ENCODE data around the gene ELK3.
A peak's percentile ranks its signal among the peaks of the same experiment; 100 is the strongest.

ELK3 gene

DNA sequence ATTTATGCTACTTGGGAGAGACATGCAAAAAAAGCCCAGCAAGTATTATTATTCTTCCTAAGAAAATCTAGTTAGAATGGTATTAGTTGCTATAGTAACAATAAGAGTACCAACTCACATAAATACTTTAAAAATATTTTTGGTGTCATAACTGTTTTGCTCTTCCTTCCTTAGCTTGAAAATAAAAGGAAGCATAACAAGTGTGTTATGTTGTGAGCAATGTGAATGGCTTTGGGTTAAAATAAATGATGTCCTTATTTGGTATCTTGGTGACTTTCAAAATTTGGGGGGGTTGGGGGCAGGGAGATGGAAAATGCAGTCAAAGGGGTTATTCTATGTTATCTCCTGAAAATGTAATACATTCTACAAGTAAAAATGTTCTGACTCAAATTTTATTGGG, 91.0 kb downstream of the ELK3 start:
- no peak for DNase-seq (ENCODE audit: low spot score)
- Histone ChIP-seq H3K4me3 (no peak overlapping the region), H3K27ac (peak overlapping the region in 1 of 2 donors; percentile 15)
- TF ChIP-seq, protein P1, sequence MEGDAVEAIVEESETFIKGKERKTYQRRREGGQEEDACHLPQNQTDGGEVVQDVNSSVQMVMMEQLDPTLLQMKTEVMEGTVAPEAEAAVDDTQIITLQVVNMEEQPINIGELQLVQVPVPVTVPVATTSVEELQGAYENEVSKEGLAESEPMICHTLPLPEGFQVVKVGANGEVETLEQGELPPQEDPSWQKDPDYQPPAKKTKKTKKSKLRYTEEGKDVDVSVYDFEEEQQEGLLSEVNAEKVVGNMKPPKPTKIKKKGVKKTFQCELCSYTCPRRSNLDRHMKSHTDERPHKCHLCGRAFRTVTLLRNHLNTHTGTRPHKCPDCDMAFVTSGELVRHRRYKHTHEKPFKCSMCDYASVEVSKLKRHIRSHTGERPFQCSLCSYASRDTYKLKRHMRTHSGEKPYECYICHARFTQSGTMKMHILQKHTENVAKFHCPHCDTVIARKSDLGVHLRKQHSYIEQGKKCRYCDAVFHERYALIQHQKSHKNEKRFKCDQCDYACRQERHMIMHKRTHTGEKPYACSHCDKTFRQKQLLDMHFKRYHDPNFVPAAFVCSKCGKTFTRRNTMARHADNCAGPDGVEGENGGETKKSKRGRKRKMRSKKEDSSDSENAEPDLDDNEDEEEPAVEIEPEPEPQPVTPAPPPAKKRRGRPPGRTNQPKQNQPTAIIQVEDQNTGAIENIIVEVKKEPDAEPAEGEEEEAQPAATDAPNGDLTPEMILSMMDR (IDR thresholded peaks at IDR 0.05) = no peak

DNA sequence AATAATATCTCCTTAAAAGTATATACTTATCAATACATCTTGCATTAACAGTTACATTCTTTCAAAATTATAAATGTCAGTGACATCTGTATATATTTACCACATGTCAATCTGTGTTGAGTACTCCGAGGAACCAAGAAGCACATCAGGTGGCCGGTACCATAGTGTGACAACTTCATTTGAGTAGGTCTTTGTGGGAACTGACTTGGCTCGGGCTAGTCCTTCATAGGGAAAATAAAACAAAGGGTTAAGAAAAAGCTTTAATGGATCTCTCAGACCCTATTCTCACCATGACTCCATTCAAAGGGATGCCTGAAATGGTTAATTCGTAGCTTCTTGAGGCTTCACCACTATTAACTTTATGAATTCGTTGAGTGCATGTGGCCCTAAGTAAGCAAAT, 94.9 kb downstream of the ELK3 start:
- TF ChIP-seq, protein P1 (IDR thresholded peaks at IDR 0.05) = no peak
- Histone ChIP-seq H3K27ac (no peak overlapping the region), H3K4me3 (no peak overlapping the region)
- no peak for DNase-seq (ENCODE audit: low spot score)

DNA sequence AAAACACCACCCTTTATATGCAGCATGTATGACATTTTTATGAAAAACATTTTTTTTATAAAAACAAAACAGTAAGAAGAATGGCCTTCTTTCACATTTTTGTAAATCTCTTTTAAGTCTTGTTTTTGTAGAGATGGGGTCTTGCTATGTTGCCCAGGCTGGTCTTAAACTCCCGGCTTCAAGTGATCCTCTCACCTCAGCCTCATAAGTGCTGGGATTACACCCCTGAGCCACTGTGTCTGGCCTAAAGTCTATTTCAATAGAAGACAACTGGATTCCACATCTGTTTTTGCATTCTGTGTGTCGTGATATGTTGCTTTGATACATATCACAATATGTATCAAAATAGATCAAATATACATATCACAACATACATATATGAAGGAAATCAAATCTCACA, 98.9 kb downstream of the ELK3 start:
- no peak overlapping the region for H3K4me3 ChIP-seq
- H3K27ac ChIP-seq = no peak overlapping the region
- TF ChIP-seq, protein P1 (IDR thresholded peaks at IDR 0.05) = no peak
- no peak for DNase-seq (ENCODE audit: low spot score)

- DNase-seq (ENCODE audit: low spot score) = no peak
- H3K27ac ChIP-seq = no peak overlapping the region
Observed at GRCh38 chr12:96294831-96295230, 100.7 kb downstream of the ELK3 start.

DNA sequence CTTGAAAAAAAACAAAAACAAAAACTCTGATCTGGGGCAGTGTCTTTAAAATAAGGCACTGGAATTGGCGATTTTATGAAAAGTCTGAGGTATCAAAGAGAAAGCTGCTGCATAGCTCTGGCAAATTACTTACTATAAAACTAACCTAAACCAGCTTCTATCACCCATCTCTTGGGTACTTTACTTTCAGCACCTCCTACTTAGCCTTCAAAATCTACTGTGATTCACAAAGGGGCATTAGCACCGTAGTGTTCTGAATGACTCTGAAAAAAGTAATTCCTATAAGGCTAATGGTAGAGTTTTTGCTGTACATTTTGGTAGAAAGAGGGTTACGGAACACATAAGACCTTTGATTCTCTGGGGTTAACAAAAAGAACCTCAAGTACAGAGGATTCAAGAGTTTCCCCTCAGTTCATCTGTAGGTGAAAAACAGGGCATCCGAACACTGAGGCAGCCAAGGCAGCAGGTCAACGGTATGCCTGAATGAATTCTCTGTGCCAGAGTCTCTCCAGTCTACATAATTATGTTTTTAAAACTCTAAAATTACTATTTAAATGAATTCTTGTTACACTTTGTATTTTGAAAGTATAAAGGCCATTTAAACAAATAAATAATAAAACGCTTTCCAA, 101.5 kb downstream of the ELK3 start:
- DNase-seq (ENCODE audit: low spot score) = no peak
- Histone ChIP-seq H3K27ac (no peak overlapping the region), H3K4me3 (no peak overlapping the region)
- TF ChIP-seq, protein P1 (IDR thresholded peaks at IDR 0.05) = no peak

More at GRCh38 chr12:96294831-96295230, 100.7 kb downstream of the ELK3 start:
- TF ChIP-seq, protein P1 (IDR thresholded peaks at IDR 0.05) = no peak
- no peak overlapping the region for H3K4me3 ChIP-seq

GRCh38 chr12:96297504-96297903, 103.3 kb downstream of the ELK3 start:
- Histone ChIP-seq H3K27ac (no peak overlapping the region), H3K4me3 (no peak overlapping the region)
- TF ChIP-seq, protein P1 (IDR thresholded peaks at IDR 0.05) = no peak

GRCh38 chr12:96300064-96300463, 105.9 kb downstream of the ELK3 start:
- DNase-seq (ENCODE audit: low spot score) = no peak
- Histone ChIP-seq H3K27ac (no peak overlapping the region), H3K4me3 (no peak overlapping the region)
- TF ChIP-seq, protein P1 (IDR thresholded peaks at IDR 0.05) = no peak

More at GRCh38 chr12:96297504-96297903, 103.3 kb downstream of the ELK3 start:
- no peak for DNase-seq (ENCODE audit: low spot score)
